Measurements from ENCODE around the gene IGSF9.

Gene IGSF9

DNA sequence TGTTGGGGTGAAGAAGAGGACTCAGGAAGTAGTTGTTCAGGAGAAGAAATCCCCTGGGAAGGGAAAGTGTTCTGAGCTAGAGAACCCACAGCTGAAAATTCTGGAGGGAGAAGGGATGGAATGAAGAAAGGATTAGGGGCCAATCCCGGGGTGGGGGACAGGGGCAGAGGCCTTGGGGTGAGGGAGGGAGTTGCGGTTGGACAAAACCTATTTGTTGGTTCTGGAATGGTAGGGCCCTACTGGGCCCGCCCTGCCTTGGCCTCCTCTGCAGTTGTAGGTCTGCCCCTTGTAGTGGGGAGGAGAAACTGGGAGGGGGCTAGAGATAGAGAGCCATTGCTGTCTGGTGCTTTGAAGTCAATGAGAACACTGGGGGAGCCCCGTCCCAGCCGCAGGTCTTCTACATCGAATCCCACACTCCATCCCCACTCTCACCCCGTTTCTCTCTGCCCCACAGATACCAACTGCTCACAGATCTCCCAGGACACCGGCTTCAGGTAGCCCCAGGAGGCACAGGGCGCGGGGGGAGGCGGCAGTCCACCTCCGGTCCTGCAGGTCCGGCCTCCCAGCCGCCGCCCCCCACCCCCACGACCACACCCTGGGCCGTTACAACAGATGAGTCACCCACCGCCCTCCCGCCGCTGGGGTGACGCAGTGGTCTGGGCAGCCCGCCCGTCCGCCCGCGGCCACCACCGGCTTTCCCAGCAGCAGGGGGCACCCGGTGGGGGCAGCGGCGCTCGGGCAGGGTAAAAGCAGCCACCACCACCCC, 21.2 kb downstream of the IGSF9 start:
- H3K4me3 ChIP-seq (ENCODE audit: low read depth, low read length) = peak overlapping the region; percentile 98
- TF ChIP-seq, protein P1, sequence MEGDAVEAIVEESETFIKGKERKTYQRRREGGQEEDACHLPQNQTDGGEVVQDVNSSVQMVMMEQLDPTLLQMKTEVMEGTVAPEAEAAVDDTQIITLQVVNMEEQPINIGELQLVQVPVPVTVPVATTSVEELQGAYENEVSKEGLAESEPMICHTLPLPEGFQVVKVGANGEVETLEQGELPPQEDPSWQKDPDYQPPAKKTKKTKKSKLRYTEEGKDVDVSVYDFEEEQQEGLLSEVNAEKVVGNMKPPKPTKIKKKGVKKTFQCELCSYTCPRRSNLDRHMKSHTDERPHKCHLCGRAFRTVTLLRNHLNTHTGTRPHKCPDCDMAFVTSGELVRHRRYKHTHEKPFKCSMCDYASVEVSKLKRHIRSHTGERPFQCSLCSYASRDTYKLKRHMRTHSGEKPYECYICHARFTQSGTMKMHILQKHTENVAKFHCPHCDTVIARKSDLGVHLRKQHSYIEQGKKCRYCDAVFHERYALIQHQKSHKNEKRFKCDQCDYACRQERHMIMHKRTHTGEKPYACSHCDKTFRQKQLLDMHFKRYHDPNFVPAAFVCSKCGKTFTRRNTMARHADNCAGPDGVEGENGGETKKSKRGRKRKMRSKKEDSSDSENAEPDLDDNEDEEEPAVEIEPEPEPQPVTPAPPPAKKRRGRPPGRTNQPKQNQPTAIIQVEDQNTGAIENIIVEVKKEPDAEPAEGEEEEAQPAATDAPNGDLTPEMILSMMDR (conservative IDR thresholded peaks at IDR 0.05; ENCODE audit: low read depth, low read length) = no peak
- peak; percentile 95 for DNase-seq (ENCODE audit: low read depth)

DNA sequence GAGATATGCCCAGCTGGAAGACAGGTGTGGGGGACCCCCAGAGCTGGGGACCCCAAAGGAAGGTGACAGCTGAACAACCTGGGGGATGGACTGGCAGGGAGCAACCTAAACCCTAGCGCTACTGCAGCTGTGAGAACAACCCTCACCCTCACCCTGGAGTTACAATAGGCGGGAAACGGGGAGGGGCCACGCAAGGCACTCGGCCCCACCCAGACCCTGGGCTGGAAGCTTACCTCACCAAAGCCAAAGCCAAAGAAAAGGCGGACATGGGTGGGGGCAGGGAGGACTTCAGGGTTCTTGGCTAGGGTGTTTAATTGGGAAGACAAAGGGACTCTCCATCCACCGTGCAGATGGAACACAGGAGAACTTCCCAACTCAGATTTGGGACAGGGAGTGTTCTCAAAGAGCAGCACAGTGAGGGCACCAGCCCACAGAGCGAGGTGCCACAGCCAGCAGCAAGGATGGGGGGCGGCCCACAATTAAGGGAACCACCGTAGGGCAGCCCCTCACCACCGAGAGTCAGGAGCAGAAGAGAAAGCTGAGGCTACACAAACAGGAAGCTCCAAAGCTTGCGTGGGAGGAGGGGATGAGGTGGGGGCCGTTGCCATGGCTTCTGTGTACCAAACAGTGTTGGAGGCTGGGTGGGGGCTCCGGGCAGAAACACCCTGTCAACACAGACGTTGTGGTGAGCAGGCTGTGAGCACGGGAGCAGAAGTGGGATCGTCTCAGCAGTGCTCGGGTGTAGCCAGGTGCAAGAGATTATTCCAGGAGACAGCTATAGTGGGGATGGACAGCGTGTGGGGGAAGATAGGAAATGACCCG, 22.0 kb downstream of the IGSF9 start:
- DNase-seq (ENCODE audit: low read depth) = peak; percentile 95
- peak overlapping the region; percentile 98 for H3K4me3 ChIP-seq (ENCODE audit: low read depth, low read length)
- TF ChIP-seq, protein P1 (conservative IDR thresholded peaks at IDR 0.05; ENCODE audit: low read depth, low read length) = no peak

DNA sequence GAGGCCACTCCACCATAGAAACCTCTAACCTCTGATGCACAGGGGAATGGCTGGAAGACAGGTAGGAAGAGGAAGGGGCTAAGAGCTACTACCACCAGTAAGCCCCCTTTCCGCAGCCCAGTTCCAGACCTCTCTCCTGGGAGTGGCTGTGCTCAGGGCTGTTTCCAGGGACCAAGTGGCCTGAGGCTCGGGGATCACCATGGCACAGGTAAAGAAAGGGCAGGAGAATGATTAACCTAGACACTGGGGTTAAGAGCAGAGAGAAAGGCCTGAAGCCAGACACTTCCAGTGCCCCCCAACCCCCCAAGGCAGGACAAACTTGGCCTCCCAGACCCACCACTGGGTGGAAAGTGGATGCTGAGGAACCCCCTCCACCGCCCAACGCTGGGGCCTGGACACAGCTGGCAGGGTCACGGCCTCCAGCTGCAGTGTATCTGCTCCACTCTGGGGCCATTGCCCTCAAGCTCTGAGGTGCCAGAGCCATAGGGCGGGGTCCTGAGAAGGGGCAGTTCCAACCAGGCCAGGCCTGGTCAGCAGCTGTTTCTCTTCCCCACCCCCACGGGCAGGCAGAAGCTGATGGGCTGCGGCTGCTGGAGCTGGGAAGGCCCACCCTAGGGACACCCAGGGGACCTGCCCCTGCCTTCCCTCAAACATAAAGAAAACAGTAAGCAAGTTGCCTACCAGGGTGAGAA, 22.8 kb downstream of the IGSF9 start:
- TF ChIP-seq, protein P1 (conservative IDR thresholded peaks at IDR 0.05; ENCODE audit: low read depth, low read length) = no peak
- peak overlapping the region; percentile 98 for H3K4me3 ChIP-seq (ENCODE audit: low read depth, low read length)
- DNase-seq (ENCODE audit: low read depth) = peak; percentile 41

DNA sequence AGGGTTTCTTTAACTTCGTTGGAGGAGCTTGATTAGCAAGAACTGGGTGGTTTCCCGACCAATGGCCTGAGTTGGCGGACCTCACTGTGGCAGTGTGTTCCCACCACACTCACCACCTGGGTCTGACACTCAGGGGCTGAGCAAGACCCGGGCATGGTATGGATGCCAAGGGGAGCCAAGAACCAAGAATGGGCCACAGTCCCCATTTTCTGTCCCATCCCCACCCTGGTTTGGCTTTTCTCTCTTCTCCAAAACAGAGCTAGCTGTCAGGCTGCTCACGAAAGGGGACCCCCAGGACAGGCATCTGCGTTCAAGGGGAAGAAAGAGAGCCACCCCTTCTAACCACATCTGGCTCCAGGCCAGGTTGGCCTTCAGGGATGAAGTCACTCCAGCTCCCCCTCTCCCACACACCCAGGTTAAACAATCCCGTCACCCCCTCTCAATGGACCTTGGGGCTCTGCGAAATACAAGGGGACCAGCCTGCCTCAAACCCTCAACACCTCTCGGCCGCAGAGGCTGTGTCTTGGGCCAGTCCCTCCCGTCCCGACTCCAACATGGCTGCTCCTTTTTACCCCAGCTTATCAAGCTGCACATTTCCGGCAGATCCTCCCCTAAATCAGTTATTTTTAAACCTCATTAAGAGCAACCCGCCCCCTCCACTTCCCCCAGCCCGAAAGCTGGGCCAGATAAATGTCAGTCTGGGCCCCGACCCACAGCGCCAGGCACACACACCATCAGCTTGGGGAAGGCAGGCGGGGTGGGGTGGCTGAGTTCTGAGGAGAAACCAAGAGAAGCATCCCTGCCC, 23.5 kb downstream of the IGSF9 start:
- TF ChIP-seq, protein P1 (conservative IDR thresholded peaks at IDR 0.05; ENCODE audit: low read depth, low read length) = no peak
- DNase-seq (ENCODE audit: low read depth) = no peak
- no peak overlapping the region for H3K4me3 ChIP-seq (ENCODE audit: low read depth, low read length)

DNA sequence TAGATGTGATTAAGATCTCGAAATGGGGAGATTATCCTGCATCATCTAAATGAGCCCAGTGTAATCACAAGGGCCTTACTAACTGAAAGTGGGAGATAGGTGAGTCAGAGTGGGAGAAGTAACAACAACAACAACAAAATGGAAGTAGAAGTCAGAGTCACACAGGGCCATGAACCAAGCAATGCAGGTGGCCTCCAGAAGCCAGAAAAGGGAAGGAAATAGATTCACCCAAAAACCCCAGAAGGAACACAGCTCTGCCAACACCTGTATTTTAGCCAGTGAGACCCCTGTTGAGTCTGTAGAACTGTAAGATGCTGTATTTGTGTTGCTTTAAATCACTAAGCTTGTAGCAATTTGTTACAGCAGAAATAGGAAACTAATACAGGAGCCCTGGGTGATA, 24.2 kb downstream of the IGSF9 start:
- no peak for DNase-seq (ENCODE audit: low read depth)
- TF ChIP-seq, protein P1 (conservative IDR thresholded peaks at IDR 0.05; ENCODE audit: low read depth, low read length) = no peak
- no peak overlapping the region for H3K4me3 ChIP-seq (ENCODE audit: low read depth, low read length)

DNA sequence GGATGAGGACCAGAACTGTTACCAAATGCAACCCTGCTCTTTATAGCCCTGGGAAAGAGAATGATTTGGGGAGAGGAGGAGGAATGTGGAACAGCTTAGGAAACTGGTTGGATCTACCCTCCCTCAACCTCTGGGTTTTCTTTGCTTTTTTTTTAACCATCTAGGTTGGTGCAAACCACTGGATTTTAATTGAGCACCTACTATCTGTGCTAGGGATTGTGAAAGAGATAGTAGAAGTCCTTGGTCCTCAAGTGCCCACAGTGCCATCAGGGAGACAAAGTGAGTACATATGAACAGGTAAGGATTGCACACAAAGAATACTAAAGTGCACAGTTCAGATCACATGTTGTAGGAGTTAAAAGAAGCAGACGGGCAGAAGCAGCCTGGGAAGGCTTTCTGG, 24.8 kb downstream of the IGSF9 start:
- H3K4me3 ChIP-seq (ENCODE audit: low read depth, low read length) = no peak overlapping the region
- DNase-seq (ENCODE audit: low read depth) = no peak
- TF ChIP-seq, protein P1 (conservative IDR thresholded peaks at IDR 0.05; ENCODE audit: low read depth, low read length) = no peak
